SU-DHL-6 (cell line): ENCODE data around the gene C3orf80.
"Not testable (repeated sequence)": the region's sequence is repeated elsewhere in the genome, so short reads cannot be mapped to it uniquely, and the experiment has no call there.

Experiments
- H2AFZ ChIP-seq: fragments of 200-600 bp; sonication (generic); 2 replicates; pipeline ENCODE4 v1.6.1; 2014; ENCODE audit warnings: low read depth, mild to moderate bottlenecking, moderate library complexity, mixed read lengths, antibody characterized with exemption, low read length; ENCODE audit not compliant: severe bottlenecking
- H3F3A ChIP-seq: fragments of 200-600 bp; shearing (Covaris generic); 2 replicates; pipeline ENCODE4 v1.6.0; 2016; ENCODE audit warnings: antibody characterized with exemption, mild to moderate bottlenecking; ENCODE audit not compliant: insufficient read depth
- H3K27ac ChIP-seq: fragments of 200-600 bp; sonication (generic); 2 replicates; pipeline ENCODE4 v1.5.1; 2016; ENCODE audit warnings: low read depth, mild to moderate bottlenecking, low read length, moderate library complexity, mixed read lengths
- H3K27me3 ChIP-seq: fragments of 200-600 bp; sonication (generic), shearing (Covaris generic); 2 replicates; pipeline ENCODE4 v1.6.0; 2014; ENCODE audit warnings: mild to moderate bottlenecking, low read length
- H3K36me3 ChIP-seq: fragments of 200-600 bp; sonication (generic); 2 replicates; pipeline ENCODE4 v1.6.1; 2014; ENCODE audit warnings: mild to moderate bottlenecking, low read length, mixed read lengths
- H3K4me2 ChIP-seq: fragments of 300-600, 200-600 bp; shearing (Covaris generic), sonication (generic); 2 replicates; pipeline ENCODE4 v1.6.0; 2014; ENCODE audit warnings: low read length, low read depth, mild to moderate bottlenecking; ENCODE audit not compliant: poor library complexity, severe bottlenecking
- H3K4me3 ChIP-seq: fragments of 200-600 bp; sonication (generic); 2 replicates; pipeline ENCODE4 v1.5.1; 2014; ENCODE audit warnings: antibody characterized with exemption, low read length, mild to moderate bottlenecking, mixed read lengths; ENCODE audit not compliant: insufficient read depth, poor library complexity, severe bottlenecking
- H3K79me2 ChIP-seq: fragments of 200-600 bp; sonication (generic); 2 replicates; pipeline ENCODE4 v1.6.1; 2014; ENCODE audit warnings: mild to moderate bottlenecking, low read length, moderate library complexity; ENCODE audit not compliant: insufficient read depth
- H3K9ac ChIP-seq: fragments of 200-600 bp; sonication (generic); 2 replicates; pipeline ENCODE4 v1.7.0; 2014; ENCODE audit warnings: mild to moderate bottlenecking, low read length
- H3K9me2 ChIP-seq: fragments of 200-600 bp; sonication (generic); replicated peaks from 2 replicates; pipeline ENCODE4 v1.6.1; 2014; ENCODE audit warnings: low read length; ENCODE audit not compliant: insufficient read depth
- H3K9me3 ChIP-seq: fragments of 200-600 bp; sonication (generic); 2 replicates; pipeline ENCODE4 v1.6.1; 2014; ENCODE audit warnings: low read length, mixed read lengths; ENCODE audit not compliant: insufficient read depth
- H4K20me1 ChIP-seq: fragments of 200-600 bp; sonication (generic); 2 replicates; pipeline ENCODE4 v1.6.1; 2014; ENCODE audit warnings: low read depth, mild to moderate bottlenecking, antibody characterized with exemption, low read length, moderate library complexity, mixed read lengths
- CTCF ChIP-seq: fragments of 200-600 bp; sonication (generic); IDR thresholded peaks from one replicate; pipeline ENCODE4 v1.5.1; 2017; ENCODE audit warnings: antibody characterized with exemption, mild to moderate bottlenecking, low read length, moderate library complexity; ENCODE audit not compliant: insufficient read depth, poor library complexity, severe bottlenecking
- EZH2phosphoT487 ChIP-seq: fragments of 200-600 bp; sonication (generic), shearing (Covaris generic); conservative IDR thresholded peaks from 2 replicates; pipeline ENCODE4 v1.6.1; 2018; ENCODE audit warnings: mild to moderate bottlenecking, antibody characterized with exemption, low read length, moderate library complexity, mixed read lengths

C3orf80 gene

GRCh38 chr3:160232014-160232413 is 6.8 kb downstream of the C3orf80 start:
- H3K4me2 ChIP-seq: no peak overlapping the region
- H3K36me3 ChIP-seq: no peaks in the 10 kb centered on the region
- H3K27ac ChIP-seq: no peak overlapping the region
- H4K20me1 ChIP-seq: no peaks in the 10 kb centered on the region
- no peaks in the 10 kb centered on the region; the same call in 1 of the 2 replicates for H3F3A ChIP-seq
- no peaks in the 10 kb centered on the region for H3K79me2 ChIP-seq
- H3K9ac ChIP-seq: no peak overlapping the region
- no peaks in the 10 kb centered on the region for H3K9me3 ChIP-seq
- no peaks in the 10 kb centered on the region for H3K9me2 ChIP-seq
- H2AFZ ChIP-seq: no peak overlapping the region
- no peak overlapping the region for H3K4me3 ChIP-seq
- TF ChIP-seq CTCF (no peak), EZH2phosphoT487 (no peak)
- H3K27me3 ChIP-seq: no peaks in the 10 kb centered on the region

- not testable (repeated sequence) for H3K4me2 ChIP-seq, H3K9me2 ChIP-seq, H3K27ac ChIP-seq, H3K9me3 ChIP-seq, H2AFZ ChIP-seq, H3K9ac ChIP-seq, H3K36me3 ChIP-seq, H3K4me3 ChIP-seq, H4K20me1 ChIP-seq, H3K27me3 ChIP-seq, H3K79me2 ChIP-seq, H3F3A ChIP-seq
Observed at GRCh38 chr3:160240719-160241118, 15.5 kb downstream of the C3orf80 start.

- Histone ChIP-seq H3K27me3 (no peaks in the 10 kb centered on the region), H3K79me2 (no peaks in the 10 kb centered on the region), H3K27ac (no peak overlapping the region), H3K4me3 (no peak overlapping the region), H3K36me3 (no peaks in the 10 kb centered on the region), H3K9me2 (no peaks in the 10 kb centered on the region), H3K9ac (no peak overlapping the region), H2AFZ (no peak overlapping the region), H4K20me1 (no peaks in the 10 kb centered on the region), H3K9me3 (no peaks in the 10 kb centered on the region), H3F3A (no peaks in the 10 kb centered on the region), H3K4me2 (no peak overlapping the region)
- no peak for TF ChIP-seq CTCF
- TF ChIP-seq EZH2phosphoT487: no peak
Observed at GRCh38 chr3:160245261-160245800, 20.1 kb downstream of the C3orf80 start.

GRCh38 chr3:160247766-160248165 is 22.5 kb downstream of the C3orf80 start:
- no peaks in the 10 kb centered on the region for H3K27me3 ChIP-seq
- H3K9me2 ChIP-seq: no peaks in the 10 kb centered on the region
- H2AFZ ChIP-seq: no peak overlapping the region
- H3K4me3 ChIP-seq: no peak overlapping the region
- no peak overlapping the region for H3K9ac ChIP-seq
- H3K27ac ChIP-seq: no peak overlapping the region
- TF ChIP-seq EZH2phosphoT487 (no peak), CTCF (no peak)
- no peaks in the 10 kb centered on the region for H3K79me2 ChIP-seq
- no peaks in the 10 kb centered on the region for H4K20me1 ChIP-seq
- no peaks in the 10 kb centered on the region for H3F3A ChIP-seq
- no peak overlapping the region for H3K4me2 ChIP-seq
- no peaks in the 10 kb centered on the region for H3K9me3 ChIP-seq
- no peaks in the 10 kb centered on the region for H3K36me3 ChIP-seq
